HepG2 (cell line): ENCODE data around the gene CCDC178.

Experiments
- POLR2A ChIP-seq, 2 experiments: IDR thresholded peaks; 2 replicates each; pipeline ENCODE4 v1.6.1; 2011; ENCODE audit warnings: low read depth in 2 of 2, low read length in 2 of 2, mild to moderate bottlenecking in 1 of 2, moderate library complexity in 1 of 2; ENCODE audit not compliant: insufficient read depth in 1 of 2
- SOX6 ChIP-seq, 2 experiments: fragments of 450-650 bp in 1 of 2; sonication (generic) in 1 of 2; formaldehyde crosslinking in 1 of 2; IDR thresholded peaks; 2 replicates each; pipeline versions ENCODE4 v1.4.0 to v1.6.1; 2017 to 2020; ENCODE audit warnings: antibody characterized with exemption in 1 of 2, mild to moderate bottlenecking in 1 of 2, missing genetic modification reagents in 1 of 2
- TF ChIP-seq, protein P1 (sequence below): sonication (generic); formaldehyde crosslinking; IDR thresholded peaks from 2 replicates; pipeline ENCODE4 v1.8.0; 2022; ENCODE audit warnings: missing genetic modification reagents, low read depth, mild to moderate bottlenecking, borderline replicate concordance

DNA sequence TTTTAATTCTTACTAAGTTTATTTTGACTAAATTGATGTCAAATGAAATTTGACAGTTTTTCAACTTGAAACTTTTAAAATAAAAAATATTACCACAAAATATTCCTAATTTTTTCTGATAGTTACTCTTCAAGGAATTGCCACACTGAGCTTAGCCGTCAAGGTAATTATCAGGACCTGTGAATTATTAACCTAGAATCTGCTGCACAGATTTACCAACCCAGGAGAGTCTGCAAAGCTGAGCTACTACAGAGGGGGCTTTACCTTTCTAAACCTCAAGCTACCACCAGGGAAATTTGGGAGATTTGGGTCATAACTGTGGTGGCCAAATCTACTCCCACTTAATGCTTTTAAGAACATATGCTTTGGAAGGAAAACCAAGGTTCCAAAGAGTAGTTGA is 324.6 kb downstream of the CCDC178 start:
- TF ChIP-seq POLR2A (IDR thresholded peaks at IDR 0.05; ENCODE audit: insufficient read depth in 1 of 2, low read depth in 2 of 2, low read length in 2 of 2) = no peak
- TF ChIP-seq, protein P1, sequence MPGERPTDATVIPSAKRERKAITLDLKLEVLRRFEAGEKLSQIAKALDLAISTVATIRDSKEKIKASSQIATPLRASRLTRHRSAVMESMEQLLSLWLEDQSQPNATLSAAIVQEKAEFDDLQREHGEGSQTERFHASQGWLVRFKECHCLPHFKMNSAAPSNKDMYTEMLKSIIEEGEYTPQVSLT (CRISPR knock-in tag) = no peak
- no peak for TF ChIP-seq SOX6 (IDR thresholded peaks at IDR 0.05)
- TF ChIP-seq SOX6 (CRISPR knock-in tag; IDR thresholded peaks at IDR 0.05) = no peak
